Measurements from ENCODE around the gene SELENOP.

GRCh38 chr5:42839196-42839595 is 27.5 kb upstream of the SELENOP start:
- TF ChIP-seq EZH2phosphoT487 (conservative IDR thresholded peaks at IDR 0.05; ENCODE audit: low read length): no peak
- no peak for TF ChIP-seq CTCF (IDR thresholded peaks at IDR 0.05; ENCODE audit: insufficient read depth, low read length, poor library complexity, severe bottlenecking)

All from SU-DHL-6 (cell line).